Measurements from ENCODE around the gene ZSCAN5C.

Gene ZSCAN5C

GRCh38 chr19:56201973-56202372, at the start of gene ZSCAN5C:
ZSCAN5C (plus strand) TSS chr19:56202273; CDS start chr19:56205914, 3,641 bp downstream.
- no peaks in the 10 kb centered on the region for H3K4me1 Mint-ChIP-seq
- H3K36me3 Mint-ChIP-seq (ENCODE audit: insufficient read depth): no peaks in the 10 kb centered on the region
- no peaks in the 10 kb centered on the region for H3K9me3 Mint-ChIP-seq
- no peak for ATAC-seq (replicated peaks; ENCODE audit: extremely low read depth, poor library complexity, severe bottlenecking)
- no peak within 1 kb of the TSS for H3K4me3 Mint-ChIP-seq
- DNase-seq (ENCODE audit: low spot score in 2 of 2): no peak
- H3K27ac Mint-ChIP-seq (ENCODE audit: low read depth): no peak within 1 kb of the TSS
- peaks cover 56% of the 10 kb centered on the region for H3K27me3 Mint-ChIP-seq

GRCh38 chr19:56152644-56153043, 49.4 kb upstream of the ZSCAN5C start:
- DNase-seq (ENCODE audit: low spot score in 2 of 2) (no peak), ATAC-seq (replicated peaks; ENCODE audit: extremely low read depth, poor library complexity, severe bottlenecking) (no peak)
- Mint-ChIP-seq H3K36me3 (ENCODE audit: insufficient read depth) (no peaks in the 10 kb centered on the region), H3K4me1 (peaks cover 6% of the 10 kb centered on the region), H3K9me3 (no peaks in the 10 kb centered on the region), H3K4me3 (no peak overlapping the region), H3K27me3 (no peaks in the 10 kb centered on the region), H3K27ac (ENCODE audit: low read depth) (no peak overlapping the region)

- Mint-ChIP-seq H3K27me3 (no peaks in the 10 kb centered on the region), H3K36me3 (ENCODE audit: insufficient read depth) (no peaks in the 10 kb centered on the region), H3K4me3 (no peak overlapping the region), H3K27ac (ENCODE audit: low read depth) (peak overlapping the region; percentile 52), H3K4me1 (peaks cover 6% of the 10 kb centered on the region), H3K9me3 (no peaks in the 10 kb centered on the region)
- no peak for DNase-seq (ENCODE audit: low spot score in 2 of 2)
- no peak for ATAC-seq (replicated peaks; ENCODE audit: extremely low read depth, poor library complexity, severe bottlenecking)
Observed at GRCh38 chr19:56153507-56153906, 48.6 kb upstream of the ZSCAN5C start.

- DNase-seq (ENCODE audit: low spot score in 2 of 2) (no peak), ATAC-seq (replicated peaks; ENCODE audit: extremely low read depth, poor library complexity, severe bottlenecking) (no peak)
- H3K36me3 Mint-ChIP-seq (ENCODE audit: insufficient read depth): peaks cover 6% of the 10 kb centered on the region
- H3K9me3 Mint-ChIP-seq: no peaks in the 10 kb centered on the region
- no peak overlapping the region for H3K4me3 Mint-ChIP-seq
- H3K27me3 Mint-ChIP-seq: no peaks in the 10 kb centered on the region
- H3K27ac Mint-ChIP-seq (ENCODE audit: low read depth): no peak overlapping the region
- H3K4me1 Mint-ChIP-seq: peaks cover 6% of the 10 kb centered on the region
Observed at GRCh38 chr19:56155124-56155687, 46.9 kb upstream of the ZSCAN5C start.

GRCh38 chr19:56156768-56157167, 45.3 kb upstream of the ZSCAN5C start:
- Mint-ChIP-seq H3K4me3 (no peak overlapping the region), H3K9me3 (no peaks in the 10 kb centered on the region), H3K4me1 (peaks cover 6% of the 10 kb centered on the region), H3K36me3 (ENCODE audit: insufficient read depth) (peaks cover 6% of the 10 kb centered on the region), H3K27ac (ENCODE audit: low read depth) (no peak overlapping the region), H3K27me3 (no peaks in the 10 kb centered on the region)
- no peak for DNase-seq (ENCODE audit: low spot score in 2 of 2)
- ATAC-seq (replicated peaks; ENCODE audit: extremely low read depth, poor library complexity, severe bottlenecking): no peak

- Mint-ChIP-seq H3K36me3 (ENCODE audit: insufficient read depth) (peaks cover 6% of the 10 kb centered on the region), H3K27me3 (no peaks in the 10 kb centered on the region), H3K27ac (ENCODE audit: low read depth) (no peak overlapping the region), H3K4me1 (peaks cover 4% of the 10 kb centered on the region), H3K9me3 (no peaks in the 10 kb centered on the region), H3K4me3 (no peak overlapping the region)
- ATAC-seq (replicated peaks; ENCODE audit: extremely low read depth, poor library complexity, severe bottlenecking): no peak
- DNase-seq (ENCODE audit: low spot score in 2 of 2): no peak
Observed at GRCh38 chr19:56158170-56158757, 43.8 kb upstream of the ZSCAN5C start.

GRCh38 chr19:56159009-56159559, 43.0 kb upstream of the ZSCAN5C start:
- no peak overlapping the region for H3K27ac Mint-ChIP-seq (ENCODE audit: low read depth)
- no peak overlapping the region for H3K4me3 Mint-ChIP-seq
- H3K27me3 Mint-ChIP-seq: no peaks in the 10 kb centered on the region
- DNase-seq (ENCODE audit: low spot score in 2 of 2) (no peak), ATAC-seq (replicated peaks; ENCODE audit: extremely low read depth, poor library complexity, severe bottlenecking) (no peak)
- peaks cover 6% of the 10 kb centered on the region for H3K36me3 Mint-ChIP-seq (ENCODE audit: insufficient read depth)
- no peaks in the 10 kb centered on the region for H3K4me1 Mint-ChIP-seq
- H3K9me3 Mint-ChIP-seq: no peaks in the 10 kb centered on the region

GRCh38 chr19:56159622-56160271, 42.3 kb upstream of the ZSCAN5C start:
- Mint-ChIP-seq H3K27ac (ENCODE audit: low read depth) (no peak overlapping the region), H3K36me3 (ENCODE audit: insufficient read depth) (peaks cover 6% of the 10 kb centered on the region), H3K27me3 (no peaks in the 10 kb centered on the region), H3K4me3 (no peak overlapping the region), H3K9me3 (no peaks in the 10 kb centered on the region), H3K4me1 (no peaks in the 10 kb centered on the region)
- no peak for ATAC-seq (replicated peaks; ENCODE audit: extremely low read depth, poor library complexity, severe bottlenecking)
- no peak for DNase-seq (ENCODE audit: low spot score in 2 of 2)

GRCh38 chr19:56161534-56161933, 40.5 kb upstream of the ZSCAN5C start:
- no peak for DNase-seq (ENCODE audit: low spot score in 2 of 2)
- ATAC-seq (replicated peaks; ENCODE audit: extremely low read depth, poor library complexity, severe bottlenecking): no peak
- Mint-ChIP-seq H3K27ac (ENCODE audit: low read depth) (no peak overlapping the region), H3K4me3 (no peak overlapping the region), H3K27me3 (peaks cover 11% of the 10 kb centered on the region), H3K9me3 (no peaks in the 10 kb centered on the region), H3K4me1 (no peaks in the 10 kb centered on the region), H3K36me3 (ENCODE audit: insufficient read depth) (peaks cover 6% of the 10 kb centered on the region)

GRCh38 chr19:56162258-56162657, 39.8 kb upstream of the ZSCAN5C start:
- Mint-ChIP-seq H3K27ac (ENCODE audit: low read depth) (no peak overlapping the region), H3K9me3 (no peaks in the 10 kb centered on the region), H3K4me1 (no peaks in the 10 kb centered on the region), H3K36me3 (ENCODE audit: insufficient read depth) (peaks cover 6% of the 10 kb centered on the region), H3K27me3 (peaks cover 18% of the 10 kb centered on the region), H3K4me3 (no peak overlapping the region)
- peak; percentile 32 for ATAC-seq (replicated peaks; ENCODE audit: extremely low read depth, poor library complexity, severe bottlenecking)
- no peak for DNase-seq (ENCODE audit: low spot score in 2 of 2)

- Mint-ChIP-seq H3K4me3 (no peak overlapping the region), H3K4me1 (no peaks in the 10 kb centered on the region)
- ATAC-seq (replicated peaks; ENCODE audit: extremely low read depth, poor library complexity, severe bottlenecking): no peak
Observed at GRCh38 chr19:56163097-56163496, 39.0 kb upstream of the ZSCAN5C start.

GRCh38 chr19:56167064-56167578, 35.0 kb upstream of the ZSCAN5C start:
- no peak for DNase-seq (ENCODE audit: low spot score in 2 of 2)
- H3K4me3 Mint-ChIP-seq: no peak overlapping the region
- ATAC-seq (replicated peaks; ENCODE audit: extremely low read depth, poor library complexity, severe bottlenecking): no peak

More at GRCh38 chr19:56163097-56163496, 39.0 kb upstream of the ZSCAN5C start:
- DNase-seq (ENCODE audit: low spot score in 2 of 2): no peak
- peaks cover 6% of the 10 kb centered on the region for H3K36me3 Mint-ChIP-seq (ENCODE audit: insufficient read depth)
- no peak overlapping the region for H3K27ac Mint-ChIP-seq (ENCODE audit: low read depth)
- no peaks in the 10 kb centered on the region for H3K9me3 Mint-ChIP-seq
- peaks cover 18% of the 10 kb centered on the region for H3K27me3 Mint-ChIP-seq

GRCh38 chr19:56170261-56170660, 31.8 kb upstream of the ZSCAN5C start:
- Mint-ChIP-seq H3K27ac (ENCODE audit: low read depth) (no peak overlapping the region), H3K36me3 (ENCODE audit: insufficient read depth) (no peaks in the 10 kb centered on the region), H3K4me3 (no peak overlapping the region), H3K27me3 (peaks cover 38% of the 10 kb centered on the region), H3K4me1 (peaks cover 5% of the 10 kb centered on the region), H3K9me3 (no peaks in the 10 kb centered on the region)
- no peak for ATAC-seq (replicated peaks; ENCODE audit: extremely low read depth, poor library complexity, severe bottlenecking)
- DNase-seq (ENCODE audit: low spot score in 2 of 2): no peak

More at GRCh38 chr19:56167064-56167578, 35.0 kb upstream of the ZSCAN5C start:
- no peaks in the 10 kb centered on the region for H3K9me3 Mint-ChIP-seq
- peaks cover 26% of the 10 kb centered on the region for H3K27me3 Mint-ChIP-seq
- H3K36me3 Mint-ChIP-seq (ENCODE audit: insufficient read depth): no peaks in the 10 kb centered on the region
- peaks cover 5% of the 10 kb centered on the region for H3K4me1 Mint-ChIP-seq
- no peak overlapping the region for H3K27ac Mint-ChIP-seq (ENCODE audit: low read depth)
